Transverse colon (tissue), 4 donors: Measurements from ENCODE around the gene CNTNAP2.

Experiments used
- CTCF ChIP-seq, 5 experiments: fragments of 200-600 bp in 3 of 5; fragments of 450-650 bp in 2 of 5; sonication (generic) in 3 of 5; IDR thresholded peaks; 1 replicate in 2 of 5; 2 replicates in 3 of 5; pipeline ENCODE4 v1.5.1; 2016 to 2017; ENCODE audit warnings: antibody characterized with exemption in 5 of 5, inconsistent platforms in 3 of 5, mild to moderate bottlenecking in 2 of 5, moderate library complexity in 1 of 5
- EP300 ChIP-seq: sonication (generic); formaldehyde crosslinking; IDR thresholded peaks from one replicate; pipeline ENCODE4 v1.6.1; 2017; ENCODE audit warnings: antibody characterized with exemption, low read depth
- POLR2A ChIP-seq: fragments of 450-650 bp; IDR thresholded peaks from one replicate; pipeline ENCODE4 v1.6.1; 2016; ENCODE audit warnings: antibody characterized with exemption, mild to moderate bottlenecking, moderate library complexity
- POLR2AphosphoS5 ChIP-seq, 3 donors: sonication (generic); formaldehyde crosslinking; IDR thresholded peaks; one replicate each; pipeline ENCODE4 v1.6.1; 2016; ENCODE audit warnings: antibody characterized with exemption in 3 of 3

GRCh38 chr7:146713205-146713604, 596.6 kb downstream of the CNTNAP2 start:
- TF ChIP-seq EP300 (no peak), CTCF (IDR thresholded peaks at IDR 0.05) (no peak), POLR2A (no peak), POLR2AphosphoS5 (IDR thresholded peaks at IDR 0.05) (no peak)
